HEK293 (cell line): Measurements from ENCODE around the gene SLC25A11.

Source experiments
- IKZF3 ChIP-seq: fragments of 450-650 bp; IDR thresholded peaks from 2 replicates; pipeline ENCODE4 v1.5.0; 2018; ENCODE audit warnings: missing biosample characterization, mild to moderate bottlenecking, missing genetic modification characterization, moderate library complexity
- INSM2 ChIP-seq: fragments of 450-650 bp; formaldehyde crosslinking; IDR thresholded peaks from 2 replicates; pipeline ENCODE4 v1.5.1; 2016; ENCODE audit warnings: missing biosample characterization, missing genetic modification characterization
- SP7 ChIP-seq: fragments of 450-650 bp; formaldehyde crosslinking; IDR thresholded peaks from 2 replicates; pipeline ENCODE4 v1.5.1; 2016; ENCODE audit warnings: missing biosample characterization, missing genetic modification characterization
- TSHZ1 ChIP-seq: fragments of 450-650 bp; formaldehyde crosslinking; IDR thresholded peaks from 2 replicates; pipeline ENCODE4 v1.5.1; 2016; ENCODE audit warnings: missing biosample characterization, missing genetic modification characterization, borderline replicate concordance
- ZBTB44 ChIP-seq: fragments of 450-650 bp; IDR thresholded peaks from 2 replicates; pipeline ENCODE4 v1.5.1; 2018; ENCODE audit warnings: missing biosample characterization, mild to moderate bottlenecking, missing genetic modification characterization
- ZFP41 ChIP-seq: fragments of 450-650 bp; formaldehyde crosslinking; IDR thresholded peaks from 2 replicates; pipeline ENCODE4 v1.5.1; 2016; ENCODE audit warnings: missing biosample characterization, missing genetic modification characterization, borderline replicate concordance
- ZNF148 ChIP-seq: fragments of 450-650 bp; formaldehyde crosslinking; IDR thresholded peaks from 2 replicates; pipeline ENCODE4 v1.5.0; 2017; ENCODE audit warnings: missing biosample characterization, missing genetic modification characterization, borderline replicate concordance
- ZNF239 ChIP-seq: fragments of 450-650 bp; formaldehyde crosslinking; IDR thresholded peaks from 2 replicates; pipeline ENCODE4 v1.5.1; 2016; ENCODE audit warnings: missing biosample characterization, missing genetic modification characterization
- ZNF335 ChIP-seq: fragments of 450-650 bp; formaldehyde crosslinking; conservative IDR thresholded peaks from 2 replicates; pipeline ENCODE4 v1.5.1; 2016; ENCODE audit warnings: missing biosample characterization, missing genetic modification characterization
- ZNF341 ChIP-seq: fragments of 450-650 bp; formaldehyde crosslinking; IDR thresholded peaks from 2 replicates; pipeline ENCODE4; 2016; ENCODE audit warnings: low read depth, missing biosample characterization, missing genetic modification characterization
- ZNF366 ChIP-seq: fragments of 450-650 bp; formaldehyde crosslinking; conservative IDR thresholded peaks from 2 replicates; pipeline ENCODE4 v1.5.1; 2016; ENCODE audit warnings: missing biosample characterization, missing genetic modification characterization
- ZNF548 ChIP-seq: fragments of 450-650 bp; formaldehyde crosslinking; IDR thresholded peaks from 2 replicates; pipeline ENCODE4 v1.5.1; 2016; ENCODE audit warnings: missing biosample characterization, missing genetic modification characterization
- ZNF561 ChIP-seq: fragments of 450-650 bp; IDR thresholded peaks from 2 replicates; pipeline ENCODE4 v1.5.1; 2018; ENCODE audit warnings: missing biosample characterization, missing genetic modification characterization, borderline replicate concordance
- ZNF580 ChIP-seq: fragments of 450-650 bp; formaldehyde crosslinking; IDR thresholded peaks from 2 replicates; pipeline ENCODE4 v1.5.1; 2016; ENCODE audit warnings: missing biosample characterization, missing genetic modification characterization
- ZNF791 ChIP-seq: fragments of 450-650 bp; formaldehyde crosslinking; IDR thresholded peaks from 2 replicates; pipeline ENCODE4 v1.5.1; 2016; ENCODE audit warnings: missing biosample characterization, missing genetic modification characterization
- ZSCAN18 ChIP-seq: fragments of 450-650 bp; formaldehyde crosslinking; IDR thresholded peaks from 2 replicates; pipeline ENCODE4 v1.5.1; 2016; ENCODE audit warnings: missing biosample characterization, missing genetic modification characterization
- ZSCAN30 ChIP-seq: fragments of 450-650 bp; IDR thresholded peaks from 2 replicates; pipeline ENCODE4 v1.5.1; 2018; ENCODE audit warnings: missing biosample characterization, mild to moderate bottlenecking, missing genetic modification characterization, moderate library complexity

SLC25A11 gene

GRCh38 chr17:4942760-4943508 is 3.1 kb upstream of the SLC25A11 start (continued):
- no peak for TF ChIP-seq TSHZ1 (tag by site-specific recombination)
- TF ChIP-seq ZNF366 (tag by site-specific recombination) = 0 out of 2 replicates have a peak, but pooled peaks have one; percentile 31
- 0 out of 2 replicates have a peak, but pooled peaks have one; percentile 33 for TF ChIP-seq IKZF3 (tag by site-specific recombination)
- no peak for TF ChIP-seq ZNF148
- no peak for TF ChIP-seq ZNF548
- TF ChIP-seq ZNF239 (tag by site-specific recombination) = no peak
- TF ChIP-seq ZNF561 = no peak
- no peak for TF ChIP-seq ZSCAN18
- no peak for TF ChIP-seq ZFP41
- no peak for TF ChIP-seq INSM2 (tag by site-specific recombination)
- no peak for TF ChIP-seq ZSCAN30
- TF ChIP-seq SP7 = no peak
- no peak for TF ChIP-seq ZBTB44 (tag by site-specific recombination)
- TF ChIP-seq ZNF335 (tag by site-specific recombination) = no peak
- TF ChIP-seq ZNF791 = no peak
- no peak for TF ChIP-seq ZNF580 (tag by site-specific recombination)
- TF ChIP-seq ZNF341 (tag by site-specific recombination) = no peak
